GM21576 (cell line): ENCODE results near the gene IMMP2L.

Experiments
- ATAC-seq: cut with Tn5 transposase; IDR thresholded peaks from one replicate; pipeline ENCODE4 v1.9.1; 2021; ENCODE audit warnings: mild to moderate bottlenecking, moderate library complexity; ENCODE audit not compliant: unreplicated experiment

The IMMP2L gene

GRCh38 chr7:110790992-110791391, 771.3 kb downstream of the IMMP2L start:
- no peak for ATAC-seq

GRCh38 chr7:110786328-110786965, 775.8 kb downstream of the IMMP2L start:
- ATAC-seq = no peak

- ATAC-seq = no peak
Observed at GRCh38 chr7:110784749-110785148, 777.5 kb downstream of the IMMP2L start.

GRCh38 chr7:110780712-110781111, 781.6 kb downstream of the IMMP2L start:
- no peak for ATAC-seq

- ATAC-seq = no peak
Observed at GRCh38 chr7:110779339-110779738, 783.0 kb downstream of the IMMP2L start.

- no peak for ATAC-seq
Observed at GRCh38 chr7:110775046-110775445, 787.2 kb downstream of the IMMP2L start.

GRCh38 chr7:110774071-110774470, 788.2 kb downstream of the IMMP2L start:
- ATAC-seq = no peak

GRCh38 chr7:110772615-110773014, 789.7 kb downstream of the IMMP2L start:
- ATAC-seq = no peak

GRCh38 chr7:110771717-110772116, 790.6 kb downstream of the IMMP2L start:
- no peak for ATAC-seq

GRCh38 chr7:110767550-110768110, 794.7 kb downstream of the IMMP2L start:
- ATAC-seq = no peak

GRCh38 chr7:110766864-110767263, 795.4 kb downstream of the IMMP2L start:
- ATAC-seq = no peak

GRCh38 chr7:110764852-110765251, 797.4 kb downstream of the IMMP2L start:
- no peak for ATAC-seq

- no peak for ATAC-seq
Observed at GRCh38 chr7:110762546-110763225, 799.6 kb downstream of the IMMP2L start.

- ATAC-seq = no peak
Observed at GRCh38 chr7:110760341-110760740, 802.0 kb downstream of the IMMP2L start.

GRCh38 chr7:110759069-110759468, 803.2 kb downstream of the IMMP2L start:
- no peak for ATAC-seq

- ATAC-seq = no peak
Observed at GRCh38 chr7:110754649-110755048, 807.6 kb downstream of the IMMP2L start.

- ATAC-seq = no peak
Observed at GRCh38 chr7:110750931-110751605, 811.2 kb downstream of the IMMP2L start.

GRCh38 chr7:110733221-110733620, 829.1 kb downstream of the IMMP2L start:
- no peak for ATAC-seq

- ATAC-seq = no peak
Observed at GRCh38 chr7:110724811-110725210, 837.5 kb downstream of the IMMP2L start.

- ATAC-seq = no peak
Observed at GRCh38 chr7:110721395-110721794, 840.9 kb downstream of the IMMP2L start.

GRCh38 chr7:110720626-110721025, 841.7 kb downstream of the IMMP2L start:
- no peak for ATAC-seq

- ATAC-seq = no peak
Observed at GRCh38 chr7:110719741-110720140, 842.6 kb downstream of the IMMP2L start.
